Mesodermal cell (in vitro differentiated cells): ENCODE results near the gene BTN3A1.
"Not testable (repeated sequence)": the region's sequence is repeated elsewhere in the genome, so short reads cannot be mapped to it uniquely, and the experiment has no call there.

Experiments
- H3K27ac ChIP-seq: 2 replicates; pipeline ENCODE4 v1.7.0; 2013; ENCODE audit warnings: mild to moderate bottlenecking, low read depth, low read length, moderate library complexity; ENCODE audit not compliant: severe bottlenecking
- H3K36me3 ChIP-seq: 2 replicates; pipeline ENCODE4 v1.7.1; 2013; ENCODE audit warnings: mild to moderate bottlenecking, low read length, moderate library complexity; ENCODE audit not compliant: control insufficient read depth, insufficient read depth
- H3K4me1 ChIP-seq: one replicate; pipeline ENCODE4 v1.7.1; 2013; ENCODE audit warnings: mild to moderate bottlenecking, low read length; ENCODE audit not compliant: insufficient read depth, control insufficient read depth, poor library complexity, severe bottlenecking
- H3K4me3 ChIP-seq: 2 replicates; pipeline ENCODE4 v1.7.0; 2013; ENCODE audit warnings: low read length, control low read depth, mild to moderate bottlenecking; ENCODE audit not compliant: insufficient read depth, poor library complexity, severe bottlenecking; ENCODE audit errors: extremely low read depth
- H3K9me3 ChIP-seq: 2 replicates; pipeline ENCODE4 v1.7.1; 2013; ENCODE audit warnings: mild to moderate bottlenecking, low read length, moderate library complexity; ENCODE audit not compliant: control insufficient read depth
- WGBS, 2 experiments: methylation state at CpG; one replicate each; pipeline ENCODE4 v1.1.5; 2013; ENCODE audit warnings: missing lambda C conversion rate in 2 of 2; ENCODE audit not compliant: insufficient coverage in 2 of 2; 5-methylcytosine and 5-hydroxymethylcytosine counted together

The BTN3A1 gene

GRCh38 chr6:26362836-26363220, 39.2 kb upstream of the BTN3A1 start:
- no peak overlapping the region for H3K27ac ChIP-seq
- H3K4me1 ChIP-seq: no peaks in the 10 kb centered on the region
- no peaks in the 10 kb centered on the region for H3K36me3 ChIP-seq
- H3K9me3 ChIP-seq: no peaks in the 10 kb centered on the region
- WGBS, 2 experiments: 80 to 100% methylated on average over 1 of the region's 3 CpGs
- H3K4me3 ChIP-seq: no peak overlapping the region

DNA sequence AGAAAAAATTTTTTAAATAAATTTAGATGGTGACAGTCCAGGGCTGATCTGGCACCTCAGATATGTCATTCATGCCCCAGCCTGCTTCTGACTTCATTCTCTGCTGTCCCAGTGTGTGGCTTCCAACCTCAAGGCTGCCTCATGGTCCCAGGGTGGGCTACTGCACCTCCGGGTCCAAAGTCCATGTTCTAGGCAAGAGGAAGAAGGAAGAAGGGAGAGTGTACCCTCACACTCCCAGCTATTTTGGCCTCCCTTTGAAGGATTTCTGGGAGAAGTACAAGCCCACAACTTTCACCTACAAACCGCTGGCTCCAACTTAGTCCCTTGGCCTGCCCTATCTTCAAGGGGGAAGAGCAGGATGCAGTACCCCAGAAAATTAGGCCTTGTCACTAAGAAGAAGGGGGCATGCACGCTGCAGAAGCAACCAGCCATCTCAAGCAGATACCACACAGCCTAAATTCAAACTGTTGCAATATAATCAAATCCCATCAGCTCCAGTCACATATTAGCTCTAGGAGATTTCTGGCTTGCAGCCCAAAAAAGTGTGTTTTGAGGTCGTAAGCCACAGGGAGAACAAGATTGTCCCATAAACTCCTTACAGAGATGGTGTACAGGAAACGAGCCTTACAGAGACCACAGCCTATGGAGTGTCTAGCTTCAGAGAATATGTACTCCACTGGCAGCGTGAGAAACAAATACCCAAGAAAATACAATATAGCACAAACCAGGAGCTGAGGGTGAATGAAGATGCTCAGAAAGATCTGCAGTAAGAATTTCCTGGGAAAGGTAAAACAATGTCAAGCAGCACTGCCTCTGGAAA, 38.0 kb upstream of the BTN3A1 start:
- H3K4me3 ChIP-seq: no peak overlapping the region
- no peaks in the 10 kb centered on the region for H3K4me1 ChIP-seq
- WGBS, 2 experiments: 82 to 94% methylated on average over 2 to 3 of the region's 6 CpGs
- H3K27ac ChIP-seq: no peak overlapping the region
- no peaks in the 10 kb centered on the region for H3K36me3 ChIP-seq
- H3K9me3 ChIP-seq: no peaks in the 10 kb centered on the region

DNA sequence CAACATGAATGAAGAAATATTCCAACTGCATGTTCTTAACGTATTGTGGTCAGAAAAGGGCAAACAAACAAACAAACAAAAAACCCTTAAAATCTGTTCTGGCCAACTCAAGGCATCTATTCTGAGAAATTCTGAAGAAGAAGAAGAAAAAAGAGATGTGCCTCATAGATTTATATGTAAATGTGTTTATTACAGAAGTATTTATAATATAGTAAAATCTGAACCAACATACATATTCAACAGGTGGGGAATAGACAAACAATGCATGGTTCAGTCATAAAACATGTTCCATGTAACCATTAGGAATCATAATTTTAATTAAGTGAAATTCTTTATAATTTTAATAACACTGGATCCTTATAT, 36.5 kb upstream of the BTN3A1 start:
- no CpG with 5 or more reads among the region's 1 CpG for WGBS, 2 experiments

DNA sequence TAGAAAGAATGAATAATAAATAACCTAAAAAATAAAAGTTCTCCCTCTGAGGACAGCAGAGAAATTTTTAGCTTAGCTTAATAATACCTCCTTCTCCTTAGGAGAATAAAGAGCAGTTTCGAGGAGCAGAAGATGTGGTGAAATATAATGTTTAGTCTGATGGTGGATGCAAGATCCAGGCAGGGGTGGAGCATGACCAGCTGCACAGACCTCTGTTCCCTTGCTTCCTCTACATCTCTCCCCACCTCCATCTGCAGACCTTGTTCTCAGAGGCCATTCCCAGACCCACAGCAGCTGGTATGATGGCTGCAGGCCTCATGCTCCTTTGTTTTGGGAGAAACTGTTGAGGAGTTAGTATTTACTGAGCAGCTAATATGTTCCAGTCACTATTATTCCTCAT, 35.6 kb upstream of the BTN3A1 start:
- no peaks in the 10 kb centered on the region for H3K4me1 ChIP-seq
- no CpG with 5 or more reads among the region's 1 CpG for WGBS, 2 experiments
- H3K27ac ChIP-seq: no peak overlapping the region
- H3K36me3 ChIP-seq: no peaks in the 10 kb centered on the region
- H3K9me3 ChIP-seq: no peaks in the 10 kb centered on the region
- H3K4me3 ChIP-seq: no peak overlapping the region

More for the DNA sequence above, 36.5 kb upstream of the BTN3A1 start:
- H3K36me3 ChIP-seq: no peaks in the 10 kb centered on the region
- peak overlapping the region; percentile 38 for H3K4me3 ChIP-seq
- H3K27ac ChIP-seq: no peak overlapping the region
- H3K9me3 ChIP-seq: no peaks in the 10 kb centered on the region
- H3K4me1 ChIP-seq: no peaks in the 10 kb centered on the region

GRCh38 chr6:26367114-26367513, 35.0 kb upstream of the BTN3A1 start:
- H3K36me3 ChIP-seq: no peaks in the 10 kb centered on the region
- no peak overlapping the region for H3K27ac ChIP-seq
- H3K4me1 ChIP-seq: no peaks in the 10 kb centered on the region
- no peaks in the 10 kb centered on the region for H3K9me3 ChIP-seq
- no peak overlapping the region for H3K4me3 ChIP-seq
- 94 to 100% methylated on average over 3 of the region's 3 CpGs for WGBS, 2 experiments

DNA sequence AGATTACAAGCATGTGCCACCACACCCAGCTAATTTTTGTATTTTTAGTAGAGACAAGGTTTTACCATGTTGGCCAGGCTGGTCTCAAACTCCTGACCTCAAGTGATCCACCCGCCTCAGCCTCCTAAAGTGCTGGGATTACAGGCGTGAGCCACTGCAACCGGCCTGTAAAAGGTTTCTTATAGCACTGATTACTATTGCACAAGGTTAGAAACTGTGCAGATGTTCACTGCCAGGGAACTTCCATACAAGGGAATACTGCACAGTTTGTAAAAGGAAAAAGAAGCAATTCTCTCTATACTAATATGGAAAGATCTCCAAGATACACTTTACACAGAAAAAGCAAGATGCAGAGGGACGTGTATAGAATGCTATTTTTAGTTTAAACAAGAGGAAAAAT, 30.3 kb upstream of the BTN3A1 start:
- not testable (repeated sequence) for H3K36me3 ChIP-seq, H3K4me3 ChIP-seq, H3K9me3 ChIP-seq, H3K4me1 ChIP-seq, H3K27ac ChIP-seq
- WGBS, 2 experiments: 67 to 90% methylated on average over 3 of the region's 4 CpGs

GRCh38 chr6:26372308-26373144, 29.5 kb upstream of the BTN3A1 start:
- Histone ChIP-seq H3K4me1 (no peaks in the 10 kb centered on the region), H3K9me3 (no peaks in the 10 kb centered on the region), H3K4me3 (no peak overlapping the region), H3K36me3 (no peaks in the 10 kb centered on the region), H3K27ac (no peak overlapping the region)
- 74 to 91% methylated on average over 9 to 11 of the region's 12 CpGs for WGBS, 2 experiments

- H3K9me3 ChIP-seq: no peaks in the 10 kb centered on the region
- H3K4me3 ChIP-seq: no peak overlapping the region
- no peaks in the 10 kb centered on the region for H3K36me3 ChIP-seq
- no peaks in the 10 kb centered on the region for H3K4me1 ChIP-seq
- WGBS, 2 experiments: 60 to 80% methylated on average over 1 of the region's 3 CpGs
- H3K27ac ChIP-seq: no peak overlapping the region
Measured at GRCh38 chr6:26375270-26375669, 26.8 kb upstream of the BTN3A1 start.

DNA sequence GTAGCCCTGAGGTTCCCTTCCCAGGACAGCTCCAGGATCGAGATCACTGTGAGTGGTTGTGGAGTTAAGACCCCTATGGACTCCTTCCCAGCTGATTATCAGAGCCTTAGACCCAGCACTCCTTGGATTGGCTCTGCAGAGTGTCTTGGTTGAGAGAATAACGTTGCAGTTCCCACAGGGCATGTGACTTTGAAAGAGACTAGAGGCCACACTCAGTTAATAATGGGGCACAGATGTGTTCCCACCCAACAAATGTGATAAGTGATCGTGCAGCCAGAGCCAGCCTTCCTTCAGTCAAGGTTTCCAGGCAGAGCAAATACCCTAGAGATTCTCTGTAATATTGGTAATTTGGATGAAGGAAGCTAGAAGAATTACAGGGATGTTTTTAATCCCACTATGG, 24.4 kb upstream of the BTN3A1 start:
- Histone ChIP-seq H3K4me1 (no peaks in the 10 kb centered on the region), H3K9me3 (no peaks in the 10 kb centered on the region), H3K36me3 (no peaks in the 10 kb centered on the region), H3K4me3 (no peak overlapping the region), H3K27ac (no peak overlapping the region)
- WGBS, 2 experiments: 85 to 89% methylated on average over 2 of the region's 3 CpGs

DNA sequence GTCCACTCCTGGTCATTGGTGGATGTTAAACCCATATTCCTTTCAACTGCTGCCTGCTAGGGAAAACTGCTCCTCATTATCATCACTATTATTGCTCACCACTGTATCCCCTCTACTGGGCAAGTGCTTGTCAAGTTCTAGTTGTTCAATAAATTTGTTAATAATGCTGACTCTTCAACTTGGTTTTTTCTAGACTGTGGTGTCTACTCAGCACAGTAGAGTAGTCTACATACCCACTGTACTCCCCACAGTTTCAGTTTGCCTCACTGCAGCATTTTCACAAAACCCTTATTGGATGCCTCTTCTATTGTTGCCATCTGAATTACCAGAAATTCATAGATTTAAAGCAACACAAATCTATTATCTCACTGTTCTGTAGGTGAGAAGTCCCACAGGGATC, 23.9 kb upstream of the BTN3A1 start:
- not testable (repeated sequence) for H3K4me3 ChIP-seq, H3K36me3 ChIP-seq, H3K27ac ChIP-seq, H3K4me1 ChIP-seq, H3K9me3 ChIP-seq

DNA sequence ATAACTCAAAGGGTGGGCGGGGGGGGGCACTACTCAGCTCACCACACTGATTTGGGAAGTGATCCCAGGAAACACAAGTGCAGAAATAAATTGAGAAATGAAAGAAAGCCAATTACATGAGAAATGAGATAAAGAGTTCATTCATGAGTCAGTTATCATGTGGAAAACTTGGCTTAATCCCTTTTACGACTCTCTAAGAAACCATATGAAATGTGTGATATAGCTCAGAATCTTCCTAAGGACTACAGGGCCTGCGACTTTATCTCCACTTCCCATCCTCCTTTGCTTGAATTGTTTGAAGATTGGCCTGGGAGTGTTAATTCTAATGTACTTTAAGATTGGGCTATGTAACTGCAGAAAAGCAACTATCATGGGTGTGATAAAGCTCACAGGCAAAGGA, 22.8 kb upstream of the BTN3A1 start:
- no CpG with 5 or more reads among the region's 3 CpGs for WGBS, 2 experiments
- Histone ChIP-seq H3K4me1 (peaks cover 2% of the 10 kb centered on the region), H3K27ac (no peak overlapping the region)

More for the DNA sequence above, 22.8 kb upstream of the BTN3A1 start:
- Histone ChIP-seq H3K4me3 (no peak overlapping the region), H3K36me3 (no peaks in the 10 kb centered on the region), H3K9me3 (no peaks in the 10 kb centered on the region)
